ENCODE data around the gene PLAC9.

The PLAC9 gene

GRCh38 chr10:80177781-80178636 is 45.5 kb downstream of the PLAC9 start:
- H3K4me2 ChIP-seq (ENCODE audit: insufficient read depth, low read length, poor library complexity, severe bottlenecking): no peak overlapping the region
- no peak overlapping the region for H3K9ac ChIP-seq (ENCODE audit: low read depth, low read length, poor library complexity)
- peaks cover 0 to under 1% of the 10 kb centered on the region in 2 donors for H3K4me1 ChIP-seq (ENCODE audit: control insufficient read depth in 2 of 2, insufficient read depth in 1 of 2, low read depth in 1 of 2, low read length in 2 of 2)
- H3K9me3 ChIP-seq (replicated peaks in 1 of 2; ENCODE audit: control insufficient read depth in 2 of 2, insufficient read depth in 1 of 2, low read depth in 1 of 2, low read length in 2 of 2): no peaks in the 10 kb centered on the region
- DNase-seq (ENCODE audit: low spot score): no peak
- H3K14ac ChIP-seq (ENCODE audit: low read length): no peak overlapping the region
- no peaks in the 10 kb centered on the region for H3K36me3 ChIP-seq (replicated peaks in 1 of 2; ENCODE audit: control insufficient read depth in 2 of 2, insufficient read depth in 2 of 2, low read length in 2 of 2)
- H2AFZ ChIP-seq (ENCODE audit: low read length): no peak overlapping the region
- H3K18ac ChIP-seq (ENCODE audit: low read length): peak overlapping the region; percentile 67
- no peak overlapping the region for H3K4ac ChIP-seq (ENCODE audit: low read length)
- H2BK12ac ChIP-seq (ENCODE audit: low read length): no peak overlapping the region
- no peak overlapping the region for H3K27ac ChIP-seq (replicated peaks; ENCODE audit: low read length)
- no peak overlapping the region for H3K23ac ChIP-seq (ENCODE audit: low read depth, low read length, poor library complexity)
- no peaks in the 10 kb centered on the region for H3K79me1 ChIP-seq (ENCODE audit: low read depth, low read length)
- no peak overlapping the region for H2AK5ac ChIP-seq (ENCODE audit: low read depth, low read length)
- H2BK120ac ChIP-seq (ENCODE audit: low read depth, low read length): no peak overlapping the region
- peak overlapping the region; percentile 67 for H2BK5ac ChIP-seq (ENCODE audit: low read length)
- no peak overlapping the region for H3K4me3 ChIP-seq (ENCODE audit: low read length in 2 of 2)
- H2BK15ac ChIP-seq (ENCODE audit: low read length): no peak overlapping the region
- H4K8ac ChIP-seq (ENCODE audit: low read depth, low read length): no peak overlapping the region
- WGBS, 2 donors (ENCODE audit: extremely low coverage in 2 of 2, insufficient read length in 2 of 2, insufficient replicate concordance in 1 of 2): no CpG with 5 or more reads among the region's 12 CpGs
- no peak overlapping the region for H4K91ac ChIP-seq (ENCODE audit: low read depth, low read length, poor library complexity)
- no peaks in the 10 kb centered on the region for H3K27me3 ChIP-seq (ENCODE audit: control insufficient read depth in 3 of 3, insufficient read depth in 3 of 3, low read depth in 1 of 3, low read length in 3 of 3)

- no peaks in the 10 kb centered on the region for H3K9me3 ChIP-seq (replicated peaks in 1 of 2; ENCODE audit: control insufficient read depth in 2 of 2, insufficient read depth in 1 of 2, low read depth in 1 of 2, low read length in 2 of 2)
- no peak overlapping the region for H3K4me2 ChIP-seq (ENCODE audit: insufficient read depth, low read length, poor library complexity, severe bottlenecking)
- H3K9ac ChIP-seq (ENCODE audit: low read depth, low read length, poor library complexity): no peak overlapping the region
- H2AK5ac ChIP-seq (ENCODE audit: low read depth, low read length): no peak overlapping the region
- H2BK15ac ChIP-seq (ENCODE audit: low read length): no peak overlapping the region
- H3K14ac ChIP-seq (ENCODE audit: low read length): no peak overlapping the region
- no peak overlapping the region for H3K23ac ChIP-seq (ENCODE audit: low read depth, low read length, poor library complexity)
- H3K27ac ChIP-seq (replicated peaks; ENCODE audit: low read length): no peak overlapping the region
- no peak overlapping the region for H3K18ac ChIP-seq (ENCODE audit: low read length)
- no peaks in the 10 kb centered on the region for H3K4me1 ChIP-seq (ENCODE audit: control insufficient read depth in 2 of 2, insufficient read depth in 1 of 2, low read depth in 1 of 2, low read length in 2 of 2)
- no peaks in the 10 kb centered on the region for H3K79me1 ChIP-seq (ENCODE audit: low read depth, low read length)
- H2BK5ac ChIP-seq (ENCODE audit: low read length): no peak overlapping the region
- H2AFZ ChIP-seq (ENCODE audit: low read length): no peak overlapping the region
- H3K27me3 ChIP-seq (ENCODE audit: control insufficient read depth in 3 of 3, insufficient read depth in 3 of 3, low read depth in 1 of 3, low read length in 3 of 3): no peaks in the 10 kb centered on the region
- DNase-seq (ENCODE audit: low spot score): no peak
- no CpG with 5 or more reads among the region's 6 CpGs for WGBS, 2 donors (ENCODE audit: extremely low coverage in 2 of 2, insufficient read length in 2 of 2, insufficient replicate concordance in 1 of 2)
- no peak overlapping the region for H2BK12ac ChIP-seq (ENCODE audit: low read length)
- H3K36me3 ChIP-seq (replicated peaks in 1 of 2; ENCODE audit: control insufficient read depth in 2 of 2, insufficient read depth in 2 of 2, low read length in 2 of 2): no peaks in the 10 kb centered on the region
- H2BK120ac ChIP-seq (ENCODE audit: low read depth, low read length): no peak overlapping the region
- H4K8ac ChIP-seq (ENCODE audit: low read depth, low read length): no peak overlapping the region
- no peak overlapping the region for H3K4me3 ChIP-seq (ENCODE audit: low read length in 2 of 2)
- no peak overlapping the region for H3K4ac ChIP-seq (ENCODE audit: low read length)
- no peak overlapping the region for H4K91ac ChIP-seq (ENCODE audit: low read depth, low read length, poor library complexity)
Measured at GRCh38 chr10:80182986-80183385, 50.5 kb downstream of the PLAC9 start.

- H3K23ac ChIP-seq (ENCODE audit: low read depth, low read length, poor library complexity): no peak overlapping the region
- no peaks in the 10 kb centered on the region for H3K27me3 ChIP-seq (ENCODE audit: control insufficient read depth in 3 of 3, insufficient read depth in 3 of 3, low read depth in 1 of 3, low read length in 3 of 3)
- no peak overlapping the region for H3K9ac ChIP-seq (ENCODE audit: low read depth, low read length, poor library complexity)
- no peak overlapping the region for H3K14ac ChIP-seq (ENCODE audit: low read length)
- no peaks in the 10 kb centered on the region for H3K4me1 ChIP-seq (ENCODE audit: control insufficient read depth in 2 of 2, insufficient read depth in 1 of 2, low read depth in 1 of 2, low read length in 2 of 2)
- no peak overlapping the region for H2AK5ac ChIP-seq (ENCODE audit: low read depth, low read length)
- no peak overlapping the region for H4K8ac ChIP-seq (ENCODE audit: low read depth, low read length)
- no peak overlapping the region for H2AFZ ChIP-seq (ENCODE audit: low read length)
- H3K9me3 ChIP-seq (replicated peaks in 1 of 2; ENCODE audit: control insufficient read depth in 2 of 2, insufficient read depth in 1 of 2, low read depth in 1 of 2, low read length in 2 of 2): no peaks in the 10 kb centered on the region
- no peak overlapping the region for H2BK120ac ChIP-seq (ENCODE audit: low read depth, low read length)
- H3K79me1 ChIP-seq (ENCODE audit: low read depth, low read length): no peaks in the 10 kb centered on the region
- no peak overlapping the region for H3K4me2 ChIP-seq (ENCODE audit: insufficient read depth, low read length, poor library complexity, severe bottlenecking)
- no peak for DNase-seq (ENCODE audit: low spot score)
- no peak overlapping the region for H2BK5ac ChIP-seq (ENCODE audit: low read length)
- no peaks in the 10 kb centered on the region for H3K36me3 ChIP-seq (replicated peaks in 1 of 2; ENCODE audit: control insufficient read depth in 2 of 2, insufficient read depth in 2 of 2, low read length in 2 of 2)
- no peak overlapping the region for H3K18ac ChIP-seq (ENCODE audit: low read length)
- no peak overlapping the region for H3K4ac ChIP-seq (ENCODE audit: low read length)
- H3K4me3 ChIP-seq (ENCODE audit: low read length in 2 of 2): peak overlapping the region in 1 of 2 donors; percentile 3
- H2BK15ac ChIP-seq (ENCODE audit: low read length): no peak overlapping the region
- no CpG with 5 or more reads among the region's 4 CpGs for WGBS, 2 donors (ENCODE audit: extremely low coverage in 2 of 2, insufficient read length in 2 of 2, insufficient replicate concordance in 1 of 2)
- H3K27ac ChIP-seq (replicated peaks; ENCODE audit: low read length): no peak overlapping the region
- H4K91ac ChIP-seq (ENCODE audit: low read depth, low read length, poor library complexity): no peak overlapping the region
- no peak overlapping the region for H2BK12ac ChIP-seq (ENCODE audit: low read length)
Measured at GRCh38 chr10:80183436-80183835, 50.9 kb downstream of the PLAC9 start.

GRCh38 chr10:80184291-80184690 is 51.8 kb downstream of the PLAC9 start:
- H4K8ac ChIP-seq (ENCODE audit: low read depth, low read length): no peak overlapping the region
- no peak overlapping the region for H2BK5ac ChIP-seq (ENCODE audit: low read length)
- no CpG with 5 or more reads among the region's 4 CpGs for WGBS, 2 donors (ENCODE audit: extremely low coverage in 2 of 2, insufficient read length in 2 of 2, insufficient replicate concordance in 1 of 2)
- H3K4ac ChIP-seq (ENCODE audit: low read length): no peak overlapping the region
- H3K27ac ChIP-seq (replicated peaks; ENCODE audit: low read length): no peak overlapping the region
- no peaks in the 10 kb centered on the region for H3K79me1 ChIP-seq (ENCODE audit: low read depth, low read length)
- no peak overlapping the region for H3K4me2 ChIP-seq (ENCODE audit: insufficient read depth, low read length, poor library complexity, severe bottlenecking)
- no peak overlapping the region for H3K14ac ChIP-seq (ENCODE audit: low read length)
- no peaks in the 10 kb centered on the region for H3K36me3 ChIP-seq (replicated peaks in 1 of 2; ENCODE audit: control insufficient read depth in 2 of 2, insufficient read depth in 2 of 2, low read length in 2 of 2)
- DNase-seq (ENCODE audit: low spot score): no peak
- no peak overlapping the region for H2AK5ac ChIP-seq (ENCODE audit: low read depth, low read length)
- H3K9me3 ChIP-seq (replicated peaks in 1 of 2; ENCODE audit: control insufficient read depth in 2 of 2, insufficient read depth in 1 of 2, low read depth in 1 of 2, low read length in 2 of 2): no peaks in the 10 kb centered on the region
- no peak overlapping the region for H2BK15ac ChIP-seq (ENCODE audit: low read length)
- no peak overlapping the region for H2AFZ ChIP-seq (ENCODE audit: low read length)
- no peaks in the 10 kb centered on the region for H3K4me1 ChIP-seq (ENCODE audit: control insufficient read depth in 2 of 2, insufficient read depth in 1 of 2, low read depth in 1 of 2, low read length in 2 of 2)
- H3K9ac ChIP-seq (ENCODE audit: low read depth, low read length, poor library complexity): no peak overlapping the region
- no peak overlapping the region for H2BK12ac ChIP-seq (ENCODE audit: low read length)
- no peak overlapping the region for H3K4me3 ChIP-seq (ENCODE audit: low read length in 2 of 2)
- H3K18ac ChIP-seq (ENCODE audit: low read length): no peak overlapping the region
- no peak overlapping the region for H2BK120ac ChIP-seq (ENCODE audit: low read depth, low read length)
- no peak overlapping the region for H3K23ac ChIP-seq (ENCODE audit: low read depth, low read length, poor library complexity)
- no peaks in the 10 kb centered on the region for H3K27me3 ChIP-seq (ENCODE audit: control insufficient read depth in 3 of 3, insufficient read depth in 3 of 3, low read depth in 1 of 3, low read length in 3 of 3)
- H4K91ac ChIP-seq (ENCODE audit: low read depth, low read length, poor library complexity): no peak overlapping the region

Data from neuronal stem cell (in vitro differentiated cells).